SK-N-SH treated with all-trans-retinoic acid at 6 μM for 48 hours (cell line): ENCODE data around the gene DVL3.

Source experiments
- ARNTL ChIP-seq: fragments of 450-650 bp; formaldehyde crosslinking; IDR thresholded peaks from 2 replicates; pipeline ENCODE4 v1.5.0; 2020; ENCODE audit warnings: low read depth, mild to moderate bottlenecking, moderate library complexity, borderline replicate concordance
- BACH2 ChIP-seq: fragments of 250-450 bp; sonication (Bioruptor Pico); IDR thresholded peaks from 2 replicates; pipeline ENCODE4 v1.9.0; 2021; ENCODE audit warnings: mild to moderate bottlenecking, borderline replicate concordance
- CREB5 ChIP-seq: fragments of 250-450 bp; sonication (Bioruptor Pico); IDR thresholded peaks from 2 replicates; pipeline ENCODE4 v1.5.1; 2020; ENCODE audit warnings: low read depth, mild to moderate bottlenecking, moderate library complexity
- CSRNP3 ChIP-seq: fragments of 250-450 bp; sonication (Bioruptor Pico); IDR thresholded peaks from 2 replicates; pipeline ENCODE4 v1.5.1; 2021; ENCODE audit warnings: mild to moderate bottlenecking, moderate library complexity
- ISL1 ChIP-seq: fragments of 250-450 bp; sonication (Bioruptor Pico); IDR thresholded peaks from 2 replicates; pipeline ENCODE4 v2.1.2; 2022; ENCODE audit warnings: mild to moderate bottlenecking, moderate library complexity
- OSR1 ChIP-seq: fragments of 250-450 bp; sonication (Bioruptor Pico); IDR thresholded peaks from 2 replicates; pipeline ENCODE4 v1.8.0; 2022; ENCODE audit warnings: moderate library complexity, mild to moderate bottlenecking, inconsistent platforms
- PATZ1 ChIP-seq: fragments of 250-450 bp; sonication (Bioruptor Pico); IDR thresholded peaks from 2 replicates; pipeline ENCODE4 v1.8.0; 2020; ENCODE audit warnings: mild to moderate bottlenecking, moderate library complexity, borderline replicate concordance
- RARB ChIP-seq: fragments of 250-450 bp; sonication (Bioruptor Pico); IDR thresholded peaks from 2 replicates; pipeline ENCODE4 v1.8.0; 2021; ENCODE audit warnings: mild to moderate bottlenecking, moderate library complexity
- TCF4 ChIP-seq: fragments of 250-450 bp; sonication (Bioruptor Pico); IDR thresholded peaks from 2 replicates; pipeline ENCODE4 v1.8.0; 2021; ENCODE audit warnings: mild to moderate bottlenecking, moderate library complexity, borderline replicate concordance
- ZFP3 ChIP-seq: fragments of 250-450 bp; sonication (Bioruptor Pico); IDR thresholded peaks from 2 replicates; pipeline ENCODE4 v1.5.0; 2020; ENCODE audit warnings: mild to moderate bottlenecking, moderate library complexity
- ZNF565 ChIP-seq: fragments of 450-650 bp; formaldehyde crosslinking; conservative IDR thresholded peaks from 2 replicates; pipeline ENCODE4 v1.5.0; 2020; ENCODE audit warnings: low read depth, mild to moderate bottlenecking, moderate library complexity
- ZNF70 ChIP-seq: fragments of 450-650 bp; formaldehyde crosslinking; IDR thresholded peaks from 2 replicates; pipeline ENCODE4 v1.5.0; 2020; ENCODE audit warnings: mild to moderate bottlenecking, moderate library complexity

- no peak for TF ChIP-seq RARB
- no peak for TF ChIP-seq ISL1
- no peak for TF ChIP-seq ZNF565 (CRISPR knock-in tag)
- TF ChIP-seq ZNF70: no peak
- no peak for TF ChIP-seq TCF4
- TF ChIP-seq CREB5: no peak
- TF ChIP-seq ARNTL: no peak
- peak; percentile 59; the same call in 1 of the 2 replicates for TF ChIP-seq PATZ1
- TF ChIP-seq OSR1 (CRISPR knock-in tag): no peak
- TF ChIP-seq CSRNP3 (CRISPR knock-in tag): no peak
- no peak for TF ChIP-seq ZFP3
- TF ChIP-seq BACH2 (CRISPR knock-in tag): no peak
These were observed 21.5 kb downstream of the DVL3 start for GRCh38 chr3:184176377-184177330.
